Activated naive CD8-positive, alpha-beta T cell treated with anti-CD3 and anti-CD28 coated beads for 36 hours (primary cell): ENCODE data around the gene TBC1D19. TPM values are rescaled to one million over a fixed set of nuclear protein-coding genes. Genes with fewer than 3 reads are reported as not detected.

ENCODE experiments used
- total RNA-seq, 2 experiments: library from RNA; stranded (reverse); gene quantifications; one replicate each; pipeline ENCODE4 v1.2.3, GENCODE V29; 2021

TBC1D19 gene
- total RNA-seq, 2 experiments from 2014 or later, result 3.1 to 4.2 TPM

Other genes with a start within 250 kb of the TBC1D19 start
- not detected for gene CCKAR, start 93.6 kb upstream of the TBC1D19 start, total RNA-seq